GM12878 (cell line): ENCODE results near the gene MAP3K7CL. TPM values are rescaled to one million over a fixed set of nuclear protein-coding genes. Genes with fewer than 3 reads are reported as not detected.
"Not testable (repeated sequence)": the region's sequence is repeated elsewhere in the genome, so short reads cannot be mapped to it uniquely, and the experiment has no call there.

Experiments used
- ATAC-seq: fragments of 200-7000 bp; cut with Tn5 transposase; 3 replicates; pipeline ENCODE4 v1.9.1; 2020; ENCODE audit warnings: mild to moderate bottlenecking, moderate library complexity
- BruUV-seq: library from RNA; stranded (reverse); fragments of 400-500 nt; replicated peaks from 2 replicates; lab custom pipeline; 2021; lab: Mats Ljungman, UMichigan
- CTCF ChIA-PET: fragments of 300-600 bp; sonication (Branson Sonifier 250); formaldehyde crosslinking; extraction: SDS; loops from one replicate; lab custom pipeline; 2021; ENCODE audit warnings: inconsistent platforms; lab: Yijun Ruan, JAX
- POLR2A ChIA-PET: fragments of 350-600 bp; formaldehyde crosslinking; extraction: SDS; loops from one replicate; lab custom pipeline; 2021; ENCODE audit warnings: inconsistent platforms; lab: Charles Lee
- RAD21 ChIA-PET: fragments of 300-600 bp; sonication (Branson Sonifier 250); formaldehyde crosslinking; loops from one replicate; lab custom pipeline; 2023; ENCODE audit warnings: antibody characterized with exemption; ENCODE audit not compliant: unreplicated experiment; lab: Charles Lee
- SMC1A ChIA-PET: fragments of 300-600 bp; sonication (Branson Sonifier 250); formaldehyde crosslinking; loops from one replicate; lab custom pipeline; 2023; ENCODE audit not compliant: unreplicated experiment, uncharacterized antibody; lab: Charles Lee
- DNase-seq: peaks from one replicate; pipeline ENCODE4 v3.0.0-alpha.2; 2011; ENCODE audit warnings: low read depth, low spot score
- FAIRE-seq: peaks from 3 replicates; lab custom pipeline; 2011; peaks lifted over from hg19 to GRCh38; lab: Jason Lieb, UNC
- H2AFZ ChIP-seq: 2 replicates; pipeline ENCODE4 v1.6.0; 2011; ENCODE audit warnings: low read depth, low read length, control low read depth; ENCODE audit not compliant: control insufficient read depth
- H3K27ac ChIP-seq: 2 replicates; pipeline ENCODE4 v1.5.1; 2011; ENCODE audit warnings: control low read depth; ENCODE audit not compliant: control insufficient read depth, insufficient read depth
- H3K27me3 ChIP-seq, 2 experiments: replicated peaks in 1 of 2; 2 replicates each; pipeline versions ENCODE4 v1.6.0 to v1.6.1; 2011; ENCODE audit warnings: low read length in 1 of 2; ENCODE audit not compliant: control insufficient read depth in 2 of 2, insufficient read depth in 2 of 2
- H3K36me3 ChIP-seq, 2 experiments: 2 replicates each; pipeline ENCODE4 v1.5.1; 2011; ENCODE audit warnings: low read length in 1 of 2; ENCODE audit not compliant: control insufficient read depth in 2 of 2, insufficient read depth in 2 of 2
- H3K4me1 ChIP-seq: 2 replicates; pipeline ENCODE4 v1.6.1; 2011; ENCODE audit warnings: mild to moderate bottlenecking, low read length, moderate library complexity, mixed read lengths; ENCODE audit not compliant: control insufficient read depth, insufficient read depth
- H3K4me2 ChIP-seq: 2 replicates; pipeline ENCODE4 v1.6.0; 2011; ENCODE audit warnings: control low read depth; ENCODE audit not compliant: control insufficient read depth, insufficient read depth
- H3K4me3 ChIP-seq: fragments of 200-600 bp; sonication (generic); 2 replicates; pipeline ENCODE4 v1.5.1; 2016
- H3K79me2 ChIP-seq: 2 replicates; pipeline ENCODE4 v1.6.0; 2011; ENCODE audit warnings: low read length; ENCODE audit not compliant: control insufficient read depth, insufficient read depth
- H3K9ac ChIP-seq: 2 replicates; pipeline ENCODE4 v1.8.0; 2011; ENCODE audit warnings: low read length, control low read depth, mixed read lengths; ENCODE audit not compliant: control insufficient read depth, insufficient read depth
- H3K9me3 ChIP-seq: replicated peaks from 3 replicates; pipeline ENCODE4 v1.5.1; 2011; ENCODE audit warnings: mild to moderate bottlenecking, low read length; ENCODE audit not compliant: control insufficient read depth, insufficient read depth
- H4K20me1 ChIP-seq: 2 replicates; pipeline ENCODE4 v1.6.0; 2011; ENCODE audit not compliant: control insufficient read depth, insufficient read depth
- NBN ChIP-seq: fragments of 450-650 bp; IDR thresholded peaks from 2 replicates; pipeline ENCODE4 v1.6.1; 2016
- POU2F2 ChIP-seq: IDR thresholded peaks from 3 replicates; pipeline ENCODE4 v1.6.1; 2011; ENCODE audit warnings: low read depth, mild to moderate bottlenecking, low read length, borderline replicate concordance
- TARDBP ChIP-seq: IDR thresholded peaks from 2 replicates; pipeline ENCODE4 v1.6.1; 2016; ENCODE audit warnings: borderline replicate concordance
- WGBS: methylation state at CpG from one replicate; pipeline ENCODE4 v1.1.6; 2016; ENCODE audit warnings: low lambda C conversion rate; ENCODE audit not compliant: insufficient replicate concordance, insufficient coverage; ENCODE audit errors: missing lambda C conversion rate; 5-methylcytosine and 5-hydroxymethylcytosine counted together
- in situ Hi-C: fragments of 300-500 bp; cut with MboI; formaldehyde crosslinking; loops from 9 replicates; pipeline ENCODE4 v1.14.3; 2018; ENCODE audit warnings: mixed read lengths
- intact Hi-C: fragments of 100-400 bp; cut with micrococcal nuclease; formaldehyde crosslinking; loops from one replicate; pipeline ENCODE4 v1.14.2; 2022; ENCODE audit not compliant: unreplicated experiment
- polyA plus RNA-seq, 11 experiments: library from polyadenylated mRNA; depleted of rRNA in 4 of 11; unstranded in 6 of 11; stranded (reverse) in 5 of 11; fragments of >200 nt; fragmentation: Nextera tagmentation in 4 of 11; fragmentation: Illumina TruSeq in 1 of 11; extraction: Ambion mirVana in 4 of 11; extraction: Trizol in 1 of 11; gene quantifications; 1 replicate in 1 of 11; 2 replicates in 10 of 11; pipeline versions ENCODE4 v1.2.1 to v1.2.3, GENCODE V29; 2011 to 2016; ENCODE audit warnings: inconsistent platforms in 2 of 11, missing spikeins in 2 of 11, low read depth in 1 of 11
- total RNA-seq, 4 experiments: library from RNA; depleted of rRNA in 3 of 4; stranded (reverse); fragments of >200 nt in 3 of 4; fragmentation: Illumina TruSeq in 1 of 4; extraction: Trizol in 1 of 4; gene quantifications; 2 replicates each; pipeline versions ENCODE4 v1.2.1 to v1.2.3, GENCODE V29; 2013 to 2021

MAP3K7CL gene
- total and polyA plus RNA-seq, 10 of the 15 experiments (the other 5 are each of a cell fraction or from before 2014, with no cell fraction given): 3.2 to 19.7 (median 6.6) TPM

GRCh38 chr21:29166853-29167252, 36.4 kb downstream of the MAP3K7CL start:
- ChIA-PET SMC1A (no interaction called here), POLR2A (no interaction called here), RAD21 (no interaction called here), CTCF (no interaction called here)
- Histone ChIP-seq H3K27me3 (no peaks in the 10 kb centered on the region), H3K9me3 (no peaks in the 10 kb centered on the region), H3K9ac (no peak overlapping the region), H3K27ac (no peak overlapping the region), H2AFZ (no peak overlapping the region), H3K36me3 (no peaks in the 10 kb centered on the region), H3K4me2 (no peak overlapping the region), H3K4me1 (no peaks in the 10 kb centered on the region), H3K79me2 (no peaks in the 10 kb centered on the region), H4K20me1 (no peaks in the 10 kb centered on the region), H3K4me3 (no peak overlapping the region)
- ATAC-seq (no peak), FAIRE-seq (no peak), DNase-seq (no peak)
- intact Hi-C loops: no loop called here
- TF ChIP-seq TARDBP (no peak), NBN (no peak), POU2F2 (no peak)
- no TSS peak for BruUV-seq
- in situ Hi-C loops: no loop called here
- 36% methylated on average over 1 of the region's 1 CpG for WGBS

- H3K9me3 ChIP-seq, H3K36me3 ChIP-seq, H3K4me3 ChIP-seq, H3K27ac ChIP-seq, H3K79me2 ChIP-seq, H4K20me1 ChIP-seq, H2AFZ ChIP-seq, intact Hi-C loops, in situ Hi-C loops, CTCF ChIA-PET, FAIRE-seq, H3K4me1 ChIP-seq, H3K9ac ChIP-seq, H3K4me2 ChIP-seq, BruUV-seq, ATAC-seq, H3K27me3 ChIP-seq, DNase-seq: not testable (repeated sequence)
- ChIA-PET POLR2A (interaction anchor here (0.6 kb wide), 1 partner anchor 12 kb away, joined by 3 read pairs; no protein-coding TSS in a partner anchor), SMC1A (interaction anchor here (1.0 kb wide), 1 partner anchor 9 kb away, joined by 3 read pairs; no protein-coding TSS in a partner anchor), RAD21 (interaction anchor here (0.7 kb wide), 1 partner anchor 30 kb away, joined by 3 read pairs; no protein-coding TSS in a partner anchor)
- WGBS: 98% methylated on average over 4 of the region's 8 CpGs
Observed at GRCh38 chr21:29167481-29167880, 37.0 kb downstream of the MAP3K7CL start.
